Kidney epithelial cell (primary cell): Measurements from ENCODE around the gene SCMH1. TPM values are rescaled to one million over a fixed set of nuclear protein-coding genes. Genes with fewer than 3 reads are reported as not detected.

Source experiments
- DNase-seq: peaks from one replicate; pipeline ENCODE4 v3.0.0-alpha.2; 2010; ENCODE audit warnings: low read depth
- H3K27me3 ChIP-seq: 2 replicates; pipeline ENCODE4 v1.6.0; 2011; ENCODE audit warnings: low read length; ENCODE audit not compliant: control insufficient read depth, insufficient read depth
- H3K36me3 ChIP-seq: 2 replicates; pipeline ENCODE4 v1.5.1; 2011; ENCODE audit warnings: low read length; ENCODE audit not compliant: control insufficient read depth, insufficient read depth
- H3K4me3 ChIP-seq: 2 replicates; pipeline ENCODE4 v1.5.1; 2011; ENCODE audit warnings: low read depth, mild to moderate bottlenecking, control low read depth, low read length
- total RNA-seq: library from RNA; depleted of rRNA; stranded (reverse); fragments of >200 nt; gene quantifications from 2 replicates; pipeline ENCODE4 v1.2.3, GENCODE V29; 2015
- TF ChIP-seq, protein P1 (sequence below): IDR thresholded peaks from 2 replicates; pipeline ENCODE4 v1.5.1; 2011; ENCODE audit warnings: mild to moderate bottlenecking, moderate library complexity, low read length, control low read depth, inconsistent platforms; ENCODE audit not compliant: insufficient read depth, poor library complexity, severe bottlenecking

The SCMH1 gene
- total RNA-seq, 1 donor from 2014 or later, result 24.3 TPM

GRCh38 chr1:40986328-40986783, 255.8 kb downstream of the SCMH1 start:
- TF ChIP-seq, protein P1, sequence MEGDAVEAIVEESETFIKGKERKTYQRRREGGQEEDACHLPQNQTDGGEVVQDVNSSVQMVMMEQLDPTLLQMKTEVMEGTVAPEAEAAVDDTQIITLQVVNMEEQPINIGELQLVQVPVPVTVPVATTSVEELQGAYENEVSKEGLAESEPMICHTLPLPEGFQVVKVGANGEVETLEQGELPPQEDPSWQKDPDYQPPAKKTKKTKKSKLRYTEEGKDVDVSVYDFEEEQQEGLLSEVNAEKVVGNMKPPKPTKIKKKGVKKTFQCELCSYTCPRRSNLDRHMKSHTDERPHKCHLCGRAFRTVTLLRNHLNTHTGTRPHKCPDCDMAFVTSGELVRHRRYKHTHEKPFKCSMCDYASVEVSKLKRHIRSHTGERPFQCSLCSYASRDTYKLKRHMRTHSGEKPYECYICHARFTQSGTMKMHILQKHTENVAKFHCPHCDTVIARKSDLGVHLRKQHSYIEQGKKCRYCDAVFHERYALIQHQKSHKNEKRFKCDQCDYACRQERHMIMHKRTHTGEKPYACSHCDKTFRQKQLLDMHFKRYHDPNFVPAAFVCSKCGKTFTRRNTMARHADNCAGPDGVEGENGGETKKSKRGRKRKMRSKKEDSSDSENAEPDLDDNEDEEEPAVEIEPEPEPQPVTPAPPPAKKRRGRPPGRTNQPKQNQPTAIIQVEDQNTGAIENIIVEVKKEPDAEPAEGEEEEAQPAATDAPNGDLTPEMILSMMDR, result no peak
- H3K36me3 ChIP-seq, result peaks cover 4% of the 10 kb centered on the region
- no peak overlapping the region for H3K4me3 ChIP-seq
- H3K27me3 ChIP-seq, result no peaks in the 10 kb centered on the region
- DNase-seq, result no peak

- Histone ChIP-seq H3K27me3 (no peaks in the 10 kb centered on the region), H3K4me3 (no peak overlapping the region), H3K36me3 (peaks cover 4% of the 10 kb centered on the region)
- no peak for DNase-seq
- TF ChIP-seq, protein P1, result no peak
These were observed 256.2 kb downstream of the SCMH1 start for GRCh38 chr1:40985875-40986274.

DNA sequence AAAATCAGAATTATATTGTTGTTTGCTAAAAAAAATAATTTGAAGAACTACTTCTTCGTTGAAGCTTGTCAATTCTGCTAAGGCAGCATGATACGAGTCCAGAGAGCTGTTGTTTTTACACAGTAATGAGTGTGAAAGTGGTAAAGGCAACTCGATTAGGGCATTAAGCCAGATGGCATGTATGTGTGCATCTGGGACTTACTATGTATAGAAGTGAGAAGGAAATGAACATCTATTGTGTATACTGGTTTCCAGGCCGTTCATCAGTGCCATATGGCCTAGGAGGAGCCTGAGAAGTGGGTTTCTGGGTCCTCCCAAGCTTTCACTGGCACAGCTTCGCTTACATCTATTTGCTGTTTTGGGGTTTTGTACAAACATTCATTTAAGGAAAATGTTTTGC, 256.9 kb downstream of the SCMH1 start:
- DNase-seq, result no peak
- TF ChIP-seq, protein P1, result no peak
- no peak overlapping the region for H3K4me3 ChIP-seq
- peaks cover 4% of the 10 kb centered on the region for H3K36me3 ChIP-seq
- no peaks in the 10 kb centered on the region for H3K27me3 ChIP-seq

DNA sequence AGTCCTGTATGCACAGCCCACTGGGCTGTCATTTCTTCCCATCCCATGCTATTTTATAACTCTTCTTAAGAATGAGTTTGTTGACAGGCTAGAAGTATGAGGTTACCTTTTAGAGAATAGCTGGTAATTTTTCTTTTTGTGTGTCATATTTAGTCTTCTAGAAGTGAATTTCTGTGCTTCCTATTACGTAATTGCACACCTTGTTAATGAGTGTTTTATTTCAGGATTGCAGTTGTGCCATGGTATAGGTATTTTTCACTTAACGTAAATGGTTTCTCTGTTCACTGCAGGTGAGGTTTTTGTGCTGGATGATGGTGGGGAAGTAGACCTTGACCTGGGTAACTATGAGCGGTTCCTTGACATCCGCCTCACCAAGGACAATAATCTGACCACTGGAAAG, 257.6 kb downstream of the SCMH1 start:
- H3K4me3 ChIP-seq, result no peak overlapping the region
- peaks cover 4% of the 10 kb centered on the region for H3K36me3 ChIP-seq
- H3K27me3 ChIP-seq, result no peaks in the 10 kb centered on the region
- DNase-seq, result no peak
- TF ChIP-seq, protein P1, result no peak

DNA sequence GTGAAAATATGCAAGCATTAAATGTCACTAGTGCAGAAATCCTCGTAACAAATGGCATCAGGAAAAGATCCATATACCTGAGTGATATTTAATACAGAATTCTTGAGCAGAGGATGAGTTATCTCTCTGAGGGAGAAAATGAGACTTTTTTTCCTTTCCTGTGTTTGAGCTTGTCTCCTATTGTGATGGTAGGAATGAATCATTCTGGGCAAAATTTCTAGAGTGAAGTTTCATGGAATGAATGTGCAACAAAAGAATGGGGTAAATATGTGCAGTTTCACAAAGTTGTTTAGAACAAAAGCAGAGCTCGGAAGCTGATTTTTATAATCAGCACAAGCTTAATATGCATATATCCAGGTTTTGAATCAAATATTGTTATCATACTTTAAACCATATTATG, 258.0 kb downstream of the SCMH1 start:
- DNase-seq, result no peak
- no peaks in the 10 kb centered on the region for H3K27me3 ChIP-seq
- peaks cover 3% of the 10 kb centered on the region for H3K36me3 ChIP-seq
- no peak overlapping the region for H3K4me3 ChIP-seq
- TF ChIP-seq, protein P1, result no peak

GRCh38 chr1:40983286-40983685, 258.8 kb downstream of the SCMH1 start:
- peaks cover 1% of the 10 kb centered on the region for H3K36me3 ChIP-seq

More at GRCh38 chr1:40983286-40983685, 258.8 kb downstream of the SCMH1 start:
- TF ChIP-seq, protein P1, result no peak
- no peak overlapping the region for H3K4me3 ChIP-seq
- DNase-seq, result no peak
- H3K27me3 ChIP-seq, result no peaks in the 10 kb centered on the region
